DND-41 (cell line): ENCODE data around the gene HLCS.

Experiments used
- ATAC-seq: fragments of 200-7000 bp; cut with Tn5 transposase; 3 replicates; pipeline ENCODE4 v1.9.1; 2021; ENCODE audit warnings: low read depth; ENCODE audit not compliant: insufficient read depth
- DNase-seq: peaks from one replicate; pipeline ENCODE4 v3.0.0-alpha.2; 2020
- H2AFZ ChIP-seq: 2 replicates; pipeline ENCODE4 v1.6.0; 2012; ENCODE audit warnings: low read depth, low read length
- H3K27ac ChIP-seq: 2 replicates; pipeline ENCODE4 v1.5.1; 2012; ENCODE audit warnings: low read length, inconsistent platforms
- H3K27me3 ChIP-seq: fragments of 200-600 bp; sonication (generic); 2 replicates; pipeline ENCODE4 v1.6.0; 2012; ENCODE audit warnings: low read length, mild to moderate bottlenecking, inconsistent platforms; ENCODE audit not compliant: insufficient read depth, poor library complexity
- H3K36me3 ChIP-seq: 2 replicates; pipeline ENCODE4 v1.5.1; 2012; ENCODE audit warnings: low read length, inconsistent platforms; ENCODE audit not compliant: insufficient read depth
- H3K4me1 ChIP-seq: 2 replicates; pipeline ENCODE4 v1.5.1; 2012; ENCODE audit warnings: mild to moderate bottlenecking, low read length; ENCODE audit not compliant: insufficient read depth
- H3K4me2 ChIP-seq: 2 replicates; pipeline ENCODE4 v1.6.0; 2012; ENCODE audit warnings: mild to moderate bottlenecking, moderate library complexity, low read length, inconsistent platforms; ENCODE audit not compliant: insufficient read depth
- H3K4me3 ChIP-seq, 2 experiments: fragments of 200-600 bp in 1 of 2; shearing (Covaris generic) in 1 of 2; 2 replicates each; pipeline ENCODE4 v1.5.1; 2012 to 2016; ENCODE audit warnings: inconsistent platforms in 2 of 2, low read length in 2 of 2, mild to moderate bottlenecking in 2 of 2, low read depth in 1 of 2, moderate library complexity in 1 of 2
- H3K79me2 ChIP-seq: 2 replicates; pipeline ENCODE4 v1.6.0; 2012; ENCODE audit warnings: low read length, inconsistent platforms; ENCODE audit not compliant: insufficient read depth
- H3K9ac ChIP-seq: 2 replicates; pipeline ENCODE4 v1.6.0; 2012; ENCODE audit warnings: low read depth, mild to moderate bottlenecking, inconsistent platforms, low read length, moderate library complexity
- H3K9me3 ChIP-seq: 2 replicates; pipeline ENCODE4 v1.5.1; 2012; ENCODE audit warnings: low read length, moderate library complexity, mild to moderate bottlenecking, inconsistent platforms; ENCODE audit not compliant: insufficient read depth, severe bottlenecking
- H4K20me1 ChIP-seq: 2 replicates; pipeline ENCODE4 v1.6.0; 2012; ENCODE audit warnings: low read length; ENCODE audit not compliant: insufficient read depth
- CTCF ChIP-seq: IDR thresholded peaks from 2 replicates; pipeline ENCODE4 v1.5.1; 2012; ENCODE audit warnings: borderline replicate concordance, low read length, moderate library complexity, mild to moderate bottlenecking; ENCODE audit not compliant: poor library complexity, severe bottlenecking; ENCODE audit errors: extremely low read depth
- EZH2 ChIP-seq: IDR thresholded peaks from 3 replicates; pipeline ENCODE4 v1.6.1; 2012; ENCODE audit warnings: borderline replicate concordance, low read depth, mild to moderate bottlenecking, moderate library complexity, low read length, inconsistent platforms; ENCODE audit not compliant: severe bottlenecking

The HLCS gene

GRCh38 chr21:36968414-36968813 is 1.9 kb upstream of the HLCS start:
- peaks cover 9% of the 10 kb centered on the region; the same call in 1 of the 2 replicates for H3K36me3 ChIP-seq
- DNase-seq (no peak), ATAC-seq (no peak)
- H3K4me3 ChIP-seq, result no peak overlapping the region
- H3K9me3 ChIP-seq, result no peaks in the 10 kb centered on the region
- no peak overlapping the region for H3K27ac ChIP-seq
- no peak overlapping the region for H2AFZ ChIP-seq
- peaks cover 21% of the 10 kb centered on the region for H3K4me1 ChIP-seq
- no peaks in the 10 kb centered on the region for H4K20me1 ChIP-seq
- no peaks in the 10 kb centered on the region for H3K27me3 ChIP-seq
- H3K9ac ChIP-seq, result no peak overlapping the region
- H3K79me2 ChIP-seq, result peaks cover 7% of the 10 kb centered on the region
- TF ChIP-seq EZH2, result no peak
- TF ChIP-seq CTCF, result no peak
- H3K4me2 ChIP-seq, result no peak overlapping the region

GRCh38 chr21:36966821-36967768 is 626 bp upstream of the HLCS start:
- H3K27ac ChIP-seq, result peak overlapping the region; percentile 62
- TF ChIP-seq CTCF (no peak), EZH2 (no peak)

GRCh38 chr21:36965720-36966065 is 776 bp downstream of the HLCS start:
- Histone ChIP-seq H2AFZ (peak overlapping the region; percentile 88), H3K4me3 (peak overlapping the region; percentile 72 to 84; a peak in 3 of 4 replicates), H4K20me1 (no peaks in the 10 kb centered on the region), H3K4me1 (peaks cover 21% of the 10 kb centered on the region), H3K79me2 (peaks cover 7% of the 10 kb centered on the region), H3K27ac (peak overlapping the region; percentile 76), H3K4me2 (peak overlapping the region; percentile 94), H3K36me3 (peaks cover 15% of the 10 kb centered on the region), H3K9ac (peak overlapping the region; percentile 84), H3K27me3 (no peaks in the 10 kb centered on the region), H3K9me3 (no peaks in the 10 kb centered on the region)
- DNase-seq (no peak), ATAC-seq (no peak; the same call in 1 of the 3 replicates)
- TF ChIP-seq EZH2 (no peak), CTCF (no peak)

More at GRCh38 chr21:36966821-36967768, 626 bp upstream of the HLCS start:
- Histone ChIP-seq H3K27me3 (no peaks in the 10 kb centered on the region), H3K4me2 (peak overlapping the region; percentile 94), H3K4me1 (peaks cover 21% of the 10 kb centered on the region), H3K4me3 (peak overlapping the region; percentile 28 to 84; a peak in 3 of 4 replicates), H4K20me1 (no peaks in the 10 kb centered on the region), H3K79me2 (peaks cover 7% of the 10 kb centered on the region), H3K9ac (peak overlapping the region; percentile 84), H3K9me3 (no peaks in the 10 kb centered on the region), H2AFZ (peak overlapping the region; percentile 57), H3K36me3 (peaks cover 9% of the 10 kb centered on the region; the same call in 1 of the 2 replicates)
- no peak for DNase-seq
- peak; percentile 65; the same call in 2 of the 3 replicates for ATAC-seq
